Stimulated activated CD4-positive, alpha-beta T cell treated with anti-CD3 and anti-CD28 coated beads, TNF-alpha, amount 100 ng/mL, for 4 hours (primary cell): ENCODE measurements around the gene SLC39A2.
"Not testable (repeated sequence)": the region's sequence is repeated elsewhere in the genome, so short reads cannot be mapped to it uniquely, and the experiment has no call there.

Experiments
- DNase-seq, 3 experiments: peaks; one replicate each; pipeline ENCODE4 v3.0.0-alpha.2; 2020; ENCODE audit warnings: low read depth in 3 of 3

The SLC39A2 gene

GRCh38 chr14:20997115-20997514 lies 2.0 kb upstream of the SLC39A2 start:
- DNase-seq = no peak

DNA sequence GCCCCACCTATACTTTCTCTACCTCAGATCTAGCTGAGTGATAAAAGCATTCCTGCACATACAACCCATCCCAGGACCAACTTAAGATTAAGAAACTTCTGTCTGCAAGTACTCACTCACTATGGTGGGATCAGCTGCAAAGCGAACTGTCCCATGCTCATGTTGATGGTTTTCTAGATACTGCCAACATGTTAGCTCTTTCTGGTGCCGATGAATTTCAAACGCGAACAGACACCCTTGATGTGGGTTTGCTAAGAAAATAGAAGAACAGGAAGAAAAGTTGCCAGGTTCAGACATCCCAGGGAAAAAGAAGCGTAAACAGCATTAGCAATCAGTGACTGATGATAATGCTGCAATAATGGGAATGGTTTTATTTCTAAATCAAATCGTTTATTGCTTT lies 1.5 kb upstream of the SLC39A2 start:
- no peak for DNase-seq

- DNase-seq = no peak
Observed at GRCh38 chr14:20998139-20998538, 954 bp upstream of the SLC39A2 start.

GRCh38 chr14:20999591-20999990 lies 498 bp downstream of the SLC39A2 start:
- DNase-seq = no peak

- DNase-seq = no peak
Observed at GRCh38 chr14:21001218-21001617, 2.1 kb downstream of the SLC39A2 start.

- no peak for DNase-seq
Observed at GRCh38 chr14:21003788-21004346, 4.8 kb downstream of the SLC39A2 start.

DNA sequence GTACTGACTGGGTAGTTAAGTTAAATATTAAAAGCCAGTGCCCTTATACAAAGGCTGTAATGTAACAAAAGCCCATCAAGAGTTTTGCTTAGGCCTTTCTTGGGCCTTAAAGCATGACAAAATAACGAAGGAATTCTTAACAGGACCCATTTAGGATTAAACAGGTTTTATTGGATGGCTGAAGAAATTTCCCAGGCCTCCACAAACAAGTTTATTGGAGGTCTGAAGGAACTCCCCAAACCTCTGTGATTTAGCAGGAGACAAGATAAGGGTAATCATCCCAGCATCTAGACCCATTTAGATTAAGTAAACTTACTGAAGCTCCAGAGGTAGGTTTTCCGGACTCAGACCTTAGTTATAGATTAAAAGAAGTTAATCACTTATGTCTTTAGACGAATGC lies 10.6 kb downstream of the SLC39A2 start:
- not testable (repeated sequence) for DNase-seq

DNA sequence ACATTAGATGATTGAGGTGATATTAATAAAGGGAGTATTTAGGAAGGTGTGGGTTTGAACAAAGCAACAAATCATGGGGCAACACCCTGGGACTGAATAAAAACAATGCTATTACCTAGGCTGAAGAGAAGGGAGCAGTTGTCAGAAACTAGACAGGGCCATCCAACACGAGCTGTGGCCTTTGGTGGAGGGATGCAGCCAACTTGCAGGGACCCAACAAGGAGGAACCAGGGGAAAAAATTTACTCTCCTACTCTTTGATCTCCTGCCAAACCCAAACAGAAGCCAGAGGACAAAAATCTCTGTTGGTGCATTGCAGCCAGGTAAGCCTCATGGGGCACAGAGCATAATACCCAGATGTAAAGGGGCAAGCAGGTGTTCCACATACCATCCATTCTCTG lies 12.0 kb downstream of the SLC39A2 start:
- DNase-seq = no peak

DNA sequence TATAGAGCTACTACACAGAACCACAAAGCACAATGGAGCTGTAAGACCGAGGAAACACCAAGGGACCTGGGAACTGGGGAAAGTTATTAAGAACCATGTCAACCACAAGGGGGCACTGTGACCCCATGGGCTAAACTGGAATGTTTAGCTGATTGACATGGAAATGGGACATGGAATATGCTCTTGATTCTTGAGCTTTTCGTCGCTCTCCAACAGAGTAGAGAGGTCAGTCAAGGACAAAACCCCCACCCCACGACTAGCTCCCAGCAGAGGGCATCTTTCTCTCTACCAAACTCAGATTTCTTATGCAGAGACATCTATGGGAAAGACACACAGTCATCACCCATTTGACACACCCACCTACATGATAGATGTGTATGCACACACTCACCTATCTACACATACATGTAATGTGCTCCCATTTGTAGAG lies 15.7 kb downstream of the SLC39A2 start:
- peak; percentile 57 to 74 (median 68) for DNase-seq

DNA sequence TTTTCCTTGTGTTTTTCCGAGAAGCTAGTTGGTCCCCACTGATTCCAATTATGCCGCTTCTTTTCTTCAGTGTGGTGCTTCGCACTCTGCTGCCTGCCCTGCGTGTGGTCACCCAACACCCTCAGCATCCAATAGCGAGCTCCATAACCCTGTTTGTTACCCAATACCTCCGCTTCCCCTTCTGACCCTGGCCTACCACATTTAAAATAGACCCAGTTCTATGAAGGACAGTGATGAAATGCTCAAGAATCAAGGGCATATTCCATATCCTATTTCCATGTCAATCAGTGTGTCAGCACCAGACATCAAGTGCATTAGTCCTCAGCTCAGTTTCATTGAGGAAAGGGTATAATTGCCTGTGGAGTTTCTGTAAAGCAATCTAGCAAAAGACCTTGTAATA lies 16.2 kb downstream of the SLC39A2 start:
- no peak for DNase-seq

DNA sequence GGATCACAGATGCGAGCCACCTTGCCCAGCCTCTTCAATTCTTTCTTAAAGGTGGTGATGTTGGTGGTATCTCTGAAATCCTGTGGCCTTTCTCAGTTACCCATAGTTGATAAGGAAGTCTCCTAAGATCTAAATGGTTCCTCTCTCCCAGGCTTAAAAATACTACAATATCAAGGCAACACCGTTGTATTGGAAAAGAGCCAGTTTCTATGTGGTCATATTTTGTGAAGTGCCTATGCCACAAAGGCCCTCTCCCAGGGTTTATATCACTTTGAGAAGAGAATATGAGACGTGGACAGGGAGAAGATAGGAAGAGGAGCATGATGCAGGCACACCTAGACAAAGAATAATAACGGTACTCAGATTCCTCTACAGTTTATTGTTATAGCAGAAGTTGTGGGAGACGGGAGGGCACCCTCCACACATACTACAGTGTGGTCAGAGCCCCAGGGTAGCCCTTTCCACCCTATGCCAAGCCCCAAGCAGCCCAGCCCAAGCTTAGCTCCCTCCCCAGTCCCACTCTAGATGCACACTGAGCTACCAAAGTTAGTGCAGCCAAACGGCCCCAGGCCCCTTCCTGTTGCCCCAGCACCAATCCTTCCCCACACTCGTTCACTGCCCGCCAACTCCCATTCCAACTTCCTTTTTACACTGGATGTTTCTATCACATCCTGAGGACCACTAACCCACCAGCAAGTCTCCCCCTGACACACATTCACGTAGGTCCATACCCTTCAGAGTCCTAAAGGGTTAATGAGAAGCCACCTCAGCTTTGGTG lies 17.5 kb downstream of the SLC39A2 start:
- DNase-seq = no peak

DNA sequence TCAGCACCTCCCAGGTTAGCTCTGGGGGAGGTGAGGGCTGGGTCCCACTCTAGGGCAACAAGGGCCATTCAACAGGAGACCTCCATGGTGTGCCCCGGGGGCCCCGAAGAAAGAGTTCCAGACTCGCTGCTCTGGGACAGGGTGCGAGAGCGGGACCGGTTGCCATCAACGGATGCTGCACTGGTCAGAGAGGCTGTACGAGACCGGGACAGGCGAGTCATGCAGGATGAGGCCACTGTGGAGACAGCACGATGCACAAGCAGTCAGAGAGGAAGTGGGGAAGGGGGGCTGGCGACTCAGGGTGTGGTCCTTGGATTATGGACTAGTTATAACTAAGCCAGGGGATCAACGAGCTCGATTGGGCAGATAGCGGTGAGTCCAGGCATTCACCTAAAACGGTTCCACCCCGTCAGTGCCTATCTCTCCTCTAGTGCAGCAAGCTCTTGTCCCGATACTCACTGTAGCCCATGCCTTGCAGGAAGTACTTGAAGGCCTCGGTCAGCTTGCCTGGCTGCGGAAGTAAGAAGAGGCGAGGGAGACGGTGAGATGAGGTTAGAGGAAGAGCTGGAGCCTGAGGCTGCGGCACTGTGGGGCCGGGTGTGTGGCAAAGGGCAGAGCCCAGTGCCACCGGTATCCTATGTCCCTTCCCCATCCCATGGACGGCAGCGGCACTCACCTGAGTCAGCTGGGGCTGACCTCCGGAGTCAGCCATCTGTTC lies 18.6 kb downstream of the SLC39A2 start:
- DNase-seq = no peak

- no peak for DNase-seq
Observed at GRCh38 chr14:21018286-21018685, 19.2 kb downstream of the SLC39A2 start.

DNA sequence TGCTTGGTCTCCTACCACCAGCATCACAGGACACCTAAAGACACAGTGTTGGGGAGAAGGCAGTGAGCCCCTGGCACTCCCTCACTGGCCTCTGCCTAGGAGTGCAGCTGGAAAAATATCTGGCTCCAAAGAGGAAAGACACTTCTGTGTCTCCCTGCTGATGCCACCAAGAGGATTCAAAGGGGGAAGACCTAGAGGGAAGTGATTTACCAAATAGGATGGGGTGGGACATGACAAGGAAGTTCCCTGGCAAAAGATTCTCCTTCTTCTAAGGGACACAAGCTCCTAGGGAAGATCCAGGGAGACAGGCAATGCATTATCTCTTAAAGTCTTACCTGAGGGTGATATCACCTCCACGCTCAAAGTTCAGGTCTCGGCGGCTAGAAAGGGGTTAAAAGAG lies 19.7 kb downstream of the SLC39A2 start:
- DNase-seq = no peak

DNA sequence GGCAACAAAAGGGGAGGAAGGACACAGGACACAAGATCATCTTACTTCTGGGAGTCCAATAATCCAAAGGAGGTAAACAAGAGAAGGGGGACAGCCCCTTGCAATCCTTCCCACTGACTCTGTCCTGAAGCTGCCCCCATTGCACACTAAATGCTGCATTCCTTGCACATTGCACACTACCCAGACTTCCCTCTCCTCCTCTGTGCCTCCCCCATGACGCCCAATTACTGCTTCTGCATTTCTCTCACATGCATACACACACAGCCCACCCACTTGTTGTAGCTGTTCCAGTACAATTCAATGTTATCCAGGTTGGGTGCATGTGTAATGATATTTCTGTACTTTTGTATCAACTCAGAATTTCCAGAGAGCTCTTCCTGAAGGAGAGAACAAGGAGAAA lies 20.3 kb downstream of the SLC39A2 start:
- DNase-seq = no peak

- DNase-seq = no peak
Observed at GRCh38 chr14:21020977-21021545, 22.0 kb downstream of the SLC39A2 start.

DNA sequence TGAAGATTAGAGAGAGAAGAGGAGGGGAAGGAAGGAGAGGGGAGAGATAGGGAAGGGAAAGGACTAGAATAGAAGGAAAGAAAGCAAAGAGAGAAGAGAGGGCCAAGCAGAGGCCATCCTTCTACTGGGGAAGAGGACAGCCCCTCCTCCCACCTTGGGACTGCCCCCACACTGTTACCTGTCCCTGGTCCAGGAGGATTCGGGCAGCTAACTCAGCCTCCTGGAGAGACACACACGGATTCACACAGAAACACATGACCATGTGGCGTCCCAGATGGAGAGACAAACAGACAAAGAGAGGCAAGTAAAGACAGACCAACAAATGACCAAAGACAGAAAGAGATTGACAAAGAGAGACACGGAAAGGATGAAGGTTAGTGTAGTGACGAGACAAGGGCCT lies 23.6 kb downstream of the SLC39A2 start:
- no peak for DNase-seq

DNA sequence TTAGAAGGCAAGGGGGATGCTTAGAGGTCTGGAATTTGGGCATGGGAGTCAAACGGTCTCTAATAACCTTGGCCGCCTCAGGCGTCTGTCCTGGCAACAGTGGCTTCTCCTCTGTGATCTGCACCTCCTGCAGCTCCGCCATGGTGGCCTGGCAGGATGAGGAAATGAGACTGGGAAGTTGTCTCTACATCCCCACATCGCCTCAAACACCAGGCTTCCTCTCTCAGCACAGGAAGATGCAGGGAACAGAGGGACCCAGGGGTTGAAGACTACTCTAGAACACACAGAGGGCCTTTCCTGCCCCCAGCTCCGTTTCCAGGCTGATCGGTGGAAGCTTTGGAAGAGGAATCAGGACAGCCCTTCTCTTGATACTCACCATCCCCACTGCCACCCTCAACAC lies 24.1 kb downstream of the SLC39A2 start:
- DNase-seq = no peak

DNA sequence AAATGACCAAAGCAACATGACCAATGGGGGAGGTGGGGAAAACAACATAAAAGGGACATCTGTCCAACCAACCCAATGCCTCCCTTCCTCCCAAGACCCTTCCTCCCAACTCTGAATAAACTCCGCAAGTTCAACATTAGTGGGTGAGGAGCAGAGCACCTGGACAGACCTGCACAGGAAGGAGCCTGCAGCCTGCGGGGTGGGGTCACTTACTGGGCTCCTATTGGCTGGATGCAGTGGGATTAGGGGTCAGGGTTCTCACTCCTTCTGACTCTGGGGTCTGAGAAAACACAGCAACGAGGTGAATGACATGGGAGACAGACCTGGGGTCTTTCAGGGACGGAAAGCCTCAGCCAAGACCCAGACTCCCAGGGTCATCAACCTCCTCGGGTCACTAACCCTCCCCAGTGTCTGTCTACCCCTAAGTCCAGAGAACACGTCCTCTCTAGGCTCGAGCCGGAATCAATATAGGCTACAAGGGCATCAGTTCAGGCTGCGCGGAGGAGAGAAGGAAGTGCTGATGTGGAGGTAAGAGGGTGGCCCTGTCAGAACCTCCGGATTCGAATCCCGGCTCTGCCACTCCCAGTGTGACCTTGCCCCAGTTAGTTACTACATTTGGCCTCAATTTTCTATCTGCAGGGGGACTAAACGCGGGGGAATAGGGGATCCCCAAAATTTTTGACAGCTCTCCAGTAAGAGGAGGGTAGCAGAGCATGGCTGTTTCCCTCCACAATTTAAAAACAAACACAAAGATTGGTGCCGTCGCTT lies 24.9 kb downstream of the SLC39A2 start:
- DNase-seq = no peak

DNA sequence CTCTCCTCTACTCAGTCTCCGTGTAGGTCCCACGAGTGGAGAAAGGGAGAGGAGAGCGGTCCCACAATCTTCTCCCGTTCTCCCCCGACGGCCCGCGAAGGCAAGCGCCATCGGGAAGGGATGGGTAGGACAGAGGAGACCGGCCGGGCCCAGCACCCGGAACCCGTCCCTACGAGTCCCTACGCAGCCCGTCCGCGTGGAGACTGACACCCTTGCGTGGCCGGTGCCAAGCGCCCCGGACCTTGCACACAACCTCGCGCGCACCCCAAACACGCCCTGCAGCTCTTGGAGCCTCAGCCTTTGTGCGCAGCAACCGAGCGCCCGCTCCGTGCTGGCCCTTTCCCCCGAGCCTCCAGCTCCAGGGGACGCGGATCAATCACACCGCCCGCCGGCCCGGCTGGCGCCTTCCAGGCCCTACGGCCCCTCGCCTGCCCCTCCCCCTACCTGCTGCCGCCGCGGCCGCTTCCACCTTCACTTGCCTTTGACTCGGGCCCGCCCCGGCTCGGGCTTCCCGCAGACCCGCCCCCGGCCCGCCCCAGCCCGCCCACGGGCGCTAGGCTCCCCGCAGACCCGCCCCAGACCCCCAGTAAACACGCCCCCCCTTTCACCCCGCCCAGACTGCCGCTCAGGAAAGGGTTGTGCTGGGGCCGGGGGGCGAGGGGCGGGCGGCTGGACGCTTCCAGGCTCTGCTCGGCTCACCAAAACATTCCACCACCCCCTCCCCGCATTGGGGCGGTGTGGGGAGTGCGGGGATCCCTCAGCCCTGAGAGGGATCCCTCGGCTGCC lies 25.7 kb downstream of the SLC39A2 start, which contains the start of gene NDRG2:
Gene NDRG2 (minus strand): TSS at position 477 of the 786 bp plus-strand sequence. CDS start 1,746 bp downstream, outside the sequence.
- peak; percentile 54 to 61 (median 54) for DNase-seq
